MM.1S (cell line): Measurements from ENCODE around the gene STAT3.

Experiments used
- DNase-seq: peaks from one replicate; pipeline ENCODE4 v3.0.0-alpha.2; 2015
- H2AFZ ChIP-seq: fragments of 300-600 bp; sonication (generic); 2 replicates; pipeline ENCODE4 v1.6.0; 2016; ENCODE audit warnings: antibody characterized with exemption, low read length
- H3F3A ChIP-seq: fragments of 300-600 bp; sonication (generic); 2 replicates; pipeline ENCODE4 v1.6.1; 2016; ENCODE audit warnings: mild to moderate bottlenecking, antibody characterized with exemption, low read length, moderate library complexity, mixed read lengths; ENCODE audit not compliant: insufficient read depth
- H3K27ac ChIP-seq: fragments of 300-600 bp; sonication (generic); 2 replicates; pipeline ENCODE4 v1.5.1; 2016; ENCODE audit warnings: mild to moderate bottlenecking, low read length
- H3K27me3 ChIP-seq: fragments of 300-600 bp; sonication (generic); replicated peaks from 2 replicates; pipeline ENCODE4 v1.6.0; 2016; ENCODE audit warnings: low read length; ENCODE audit not compliant: insufficient read depth
- H3K36me3 ChIP-seq: fragments of 300-600 bp; sonication (generic); replicated peaks from 2 replicates; pipeline ENCODE4 v1.6.1; 2016; ENCODE audit warnings: mild to moderate bottlenecking, low read length, mixed read lengths; ENCODE audit not compliant: insufficient read depth
- H3K4me1 ChIP-seq: fragments of 300-600 bp; sonication (generic); 2 replicates; pipeline ENCODE4 v1.6.1; 2016; ENCODE audit warnings: low read length, mixed read lengths
- H3K4me2 ChIP-seq: fragments of 300-600 bp; sonication (generic); 2 replicates; pipeline ENCODE4 v1.6.0; 2016; ENCODE audit warnings: low read depth, low read length
- H3K4me3 ChIP-seq: fragments of 300-600 bp; sonication (generic); 2 replicates; pipeline ENCODE4 v1.5.1; 2016; ENCODE audit warnings: low read length, mixed read lengths
- H3K79me2 ChIP-seq: fragments of 300-600 bp; sonication (generic); 2 replicates; pipeline ENCODE4 v1.6.1; 2016; ENCODE audit warnings: mixed run types, low read length, mixed read lengths
- H3K9ac ChIP-seq: fragments of 300-600 bp; sonication (generic); 2 replicates; pipeline ENCODE4 v1.6.1; 2016; ENCODE audit warnings: low read length, mixed read lengths
- H3K9me2 ChIP-seq: fragments of 300-600 bp; sonication (generic); replicated peaks from 2 replicates; pipeline ENCODE4 v1.6.1; 2016; ENCODE audit warnings: mild to moderate bottlenecking, low read length, mixed read lengths; ENCODE audit not compliant: insufficient read depth
- H3K9me3 ChIP-seq: fragments of 300-600 bp; sonication (generic); replicated peaks from 2 replicates; pipeline ENCODE4 v1.6.1; 2016; ENCODE audit warnings: mild to moderate bottlenecking, low read length, mixed read lengths; ENCODE audit not compliant: insufficient read depth
- H4K20me1 ChIP-seq: fragments of 300-600 bp; sonication (generic); 2 replicates; pipeline ENCODE4 v1.6.1; 2016; ENCODE audit warnings: mild to moderate bottlenecking, low read length, moderate library complexity, mixed read lengths; ENCODE audit not compliant: insufficient read depth
- EZH2 ChIP-seq: fragments of 300-600 bp; sonication (generic); optimal IDR thresholded peaks from 2 replicates; pipeline ENCODE3; 2017; ENCODE audit warnings: low read depth, mild to moderate bottlenecking, antibody characterized with exemption, low read length, mixed read lengths
- EZH2phosphoT487 ChIP-seq: fragments of 300-600 bp; sonication (generic); IDR thresholded peaks from 2 replicates; pipeline ENCODE4 v1.6.1; 2018; ENCODE audit warnings: antibody characterized with exemption, low read length
- TF ChIP-seq, protein P1 (sequence below): fragments of 300-600 bp; sonication (generic); IDR thresholded peaks from 2 replicates; pipeline ENCODE4 v1.5.1; 2016; ENCODE audit warnings: antibody characterized with exemption, low read length, mixed read lengths

Gene STAT3

DNA sequence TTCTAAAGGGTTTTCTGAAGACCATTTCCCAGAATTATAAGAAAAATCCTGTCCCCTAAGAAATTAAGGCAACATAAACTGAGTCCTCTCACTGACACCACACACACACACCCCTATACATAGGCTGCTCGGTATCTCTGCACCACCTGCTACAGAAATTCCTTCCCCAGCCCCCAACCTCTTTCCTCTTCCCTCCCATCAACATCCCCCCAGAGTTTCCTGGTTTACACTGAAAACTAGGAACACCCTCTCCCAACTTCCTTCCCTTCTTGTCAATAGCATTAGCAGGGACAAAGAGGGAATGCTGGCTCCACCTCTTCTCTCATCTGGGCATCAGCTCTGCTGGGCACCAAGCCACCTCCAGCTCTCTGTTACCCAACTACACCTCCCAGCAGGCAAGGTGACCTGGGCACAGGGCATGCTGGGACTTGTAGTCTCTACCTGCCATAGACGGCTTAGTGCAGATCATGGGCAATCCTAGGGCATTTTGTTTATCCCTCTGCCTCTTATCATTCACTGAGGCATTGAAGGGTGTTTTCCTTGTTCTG, 19.1 kb upstream of the STAT3 start:
- Histone ChIP-seq H2AFZ (peak overlapping the region; percentile 27; the same call in 1 of the 2 replicates), H3K9ac (no peak overlapping the region), H3F3A (no peaks in the 10 kb centered on the region), H3K4me2 (no peak overlapping the region), H3K36me3 (no peaks in the 10 kb centered on the region), H3K79me2 (no peaks in the 10 kb centered on the region), H3K27me3 (no peaks in the 10 kb centered on the region; the same call in 1 of the 2 replicates), H3K27ac (no peak overlapping the region), H3K4me3 (no peak overlapping the region), H3K9me3 (no peaks in the 10 kb centered on the region), H4K20me1 (no peaks in the 10 kb centered on the region), H3K9me2 (no peaks in the 10 kb centered on the region), H3K4me1 (no peaks in the 10 kb centered on the region)
- peak; percentile 61 for DNase-seq
- no peak for TF ChIP-seq EZH2
- TF ChIP-seq EZH2phosphoT487: no peak
- TF ChIP-seq, protein P1, sequence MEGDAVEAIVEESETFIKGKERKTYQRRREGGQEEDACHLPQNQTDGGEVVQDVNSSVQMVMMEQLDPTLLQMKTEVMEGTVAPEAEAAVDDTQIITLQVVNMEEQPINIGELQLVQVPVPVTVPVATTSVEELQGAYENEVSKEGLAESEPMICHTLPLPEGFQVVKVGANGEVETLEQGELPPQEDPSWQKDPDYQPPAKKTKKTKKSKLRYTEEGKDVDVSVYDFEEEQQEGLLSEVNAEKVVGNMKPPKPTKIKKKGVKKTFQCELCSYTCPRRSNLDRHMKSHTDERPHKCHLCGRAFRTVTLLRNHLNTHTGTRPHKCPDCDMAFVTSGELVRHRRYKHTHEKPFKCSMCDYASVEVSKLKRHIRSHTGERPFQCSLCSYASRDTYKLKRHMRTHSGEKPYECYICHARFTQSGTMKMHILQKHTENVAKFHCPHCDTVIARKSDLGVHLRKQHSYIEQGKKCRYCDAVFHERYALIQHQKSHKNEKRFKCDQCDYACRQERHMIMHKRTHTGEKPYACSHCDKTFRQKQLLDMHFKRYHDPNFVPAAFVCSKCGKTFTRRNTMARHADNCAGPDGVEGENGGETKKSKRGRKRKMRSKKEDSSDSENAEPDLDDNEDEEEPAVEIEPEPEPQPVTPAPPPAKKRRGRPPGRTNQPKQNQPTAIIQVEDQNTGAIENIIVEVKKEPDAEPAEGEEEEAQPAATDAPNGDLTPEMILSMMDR: no peak

DNA sequence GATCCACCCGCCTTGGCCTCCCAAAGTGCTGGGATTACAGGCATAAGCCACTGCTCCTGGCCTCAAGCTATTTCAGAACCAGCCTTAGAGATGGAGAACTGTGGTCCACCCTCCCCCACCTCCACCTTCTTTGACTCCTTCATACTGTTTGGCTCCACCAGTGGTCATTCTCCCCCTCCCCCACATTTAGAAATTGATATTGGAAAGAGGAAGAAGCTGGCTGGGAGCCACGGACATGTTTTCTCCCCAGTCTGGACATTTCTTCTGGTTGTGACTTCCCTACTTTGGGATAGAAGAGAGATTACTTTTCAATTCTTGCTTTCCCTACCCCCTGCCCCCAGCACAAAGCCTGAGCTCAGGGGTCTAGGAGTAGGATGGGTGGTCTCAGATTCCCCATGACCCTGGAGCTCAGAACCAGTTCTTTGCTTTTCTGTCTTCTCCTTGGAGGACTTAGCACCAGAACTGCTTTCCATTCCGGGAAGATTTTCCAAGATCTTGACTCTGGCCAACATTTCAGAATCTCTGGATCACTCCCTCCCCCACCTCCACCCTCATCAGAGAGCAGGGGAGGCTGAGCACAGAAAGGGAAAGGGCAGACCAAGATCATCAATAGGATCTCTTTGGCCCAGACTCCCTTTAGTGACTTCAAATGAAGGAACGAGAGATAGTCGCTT, 18.5 kb upstream of the STAT3 start:
- Histone ChIP-seq H3K4me1 (no peaks in the 10 kb centered on the region), H3K36me3 (no peaks in the 10 kb centered on the region), H3K9ac (no peak overlapping the region), H3K27me3 (no peaks in the 10 kb centered on the region; the same call in 1 of the 2 replicates), H3K4me3 (no peak overlapping the region), H3K79me2 (no peaks in the 10 kb centered on the region), H3K27ac (no peak overlapping the region), H2AFZ (no peak overlapping the region), H3K4me2 (no peak overlapping the region), H3F3A (no peaks in the 10 kb centered on the region), H3K9me2 (no peaks in the 10 kb centered on the region), H3K9me3 (no peaks in the 10 kb centered on the region), H4K20me1 (no peaks in the 10 kb centered on the region)
- TF ChIP-seq EZH2phosphoT487: no peak
- DNase-seq: no peak

DNA sequence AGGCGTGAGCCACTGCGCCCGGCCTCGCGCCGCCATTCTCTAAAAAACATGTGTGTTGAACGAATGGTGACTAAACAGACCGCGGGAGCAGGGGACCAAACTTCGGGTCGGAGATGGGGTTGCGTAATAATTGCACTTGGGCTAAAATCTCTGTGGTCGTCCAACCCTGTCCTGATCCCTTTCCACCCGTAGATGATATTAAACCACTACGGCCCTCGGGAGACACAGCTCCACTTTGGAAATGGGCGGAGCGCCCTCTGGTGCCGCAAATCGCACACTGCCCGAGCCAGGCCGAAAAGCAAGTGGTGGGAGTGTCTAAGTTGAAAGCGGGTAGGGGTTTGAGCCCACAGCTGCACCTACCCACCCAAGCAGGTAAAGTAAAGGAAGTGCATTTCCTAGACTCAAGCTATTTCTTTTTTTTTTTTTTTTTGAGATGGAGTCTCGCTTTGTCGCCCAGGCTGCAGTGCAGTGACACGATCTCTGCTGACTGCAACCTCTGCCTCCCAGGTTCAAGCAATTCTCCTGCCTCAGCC, 17.8 kb upstream of the STAT3 start:
- Histone ChIP-seq H3K79me2 (no peaks in the 10 kb centered on the region), H3K9ac (no peak overlapping the region), H3K4me1 (no peaks in the 10 kb centered on the region), H3K9me2 (no peaks in the 10 kb centered on the region), H3K4me3 (no peak overlapping the region), H4K20me1 (no peaks in the 10 kb centered on the region), H3K9me3 (no peaks in the 10 kb centered on the region), H3F3A (no peaks in the 10 kb centered on the region), H3K36me3 (no peaks in the 10 kb centered on the region), H3K27ac (no peak overlapping the region), H3K27me3 (no peaks in the 10 kb centered on the region; the same call in 1 of the 2 replicates), H2AFZ (no peak overlapping the region), H3K4me2 (no peak overlapping the region)
- DNase-seq: peak; percentile 58
- TF ChIP-seq, protein P1: peak; percentile 92
- TF ChIP-seq EZH2phosphoT487 (no peak), EZH2 (no peak)

DNA sequence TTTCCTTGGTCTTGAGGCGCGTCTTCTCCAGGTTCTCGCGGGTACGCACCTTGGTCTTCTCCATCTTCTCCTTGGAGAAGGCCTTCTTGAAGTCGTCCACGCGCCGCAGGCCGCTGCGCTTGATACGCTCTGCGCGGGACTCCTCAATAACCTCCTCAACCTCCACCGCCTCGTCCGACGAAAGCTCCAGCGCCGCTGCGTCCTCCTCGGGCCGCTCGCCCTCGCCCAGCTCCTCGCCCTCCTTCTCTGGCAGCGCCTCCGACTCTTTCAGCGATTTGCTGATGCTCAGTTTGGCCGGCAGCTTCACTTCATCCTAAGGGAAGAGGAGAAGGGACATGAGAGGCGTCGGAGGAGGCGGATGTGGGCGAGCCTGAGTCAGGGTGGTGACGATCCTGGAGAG, 16.8 kb upstream of the STAT3 start:
- H3K4me2 ChIP-seq: no peak overlapping the region
- H3K4me3 ChIP-seq: no peak overlapping the region
- no peak overlapping the region for H2AFZ ChIP-seq
- DNase-seq: no peak
- no peaks in the 10 kb centered on the region for H3K79me2 ChIP-seq
- H3K27me3 ChIP-seq: no peaks in the 10 kb centered on the region; the same call in 1 of the 2 replicates
- H3F3A ChIP-seq: no peaks in the 10 kb centered on the region
- no peak overlapping the region for H3K9ac ChIP-seq
- no peaks in the 10 kb centered on the region for H3K9me2 ChIP-seq
- TF ChIP-seq EZH2phosphoT487 (no peak), EZH2 (no peak)
- TF ChIP-seq, protein P1: no peak
- no peaks in the 10 kb centered on the region for H3K36me3 ChIP-seq
- no peaks in the 10 kb centered on the region for H3K9me3 ChIP-seq
- no peaks in the 10 kb centered on the region for H3K4me1 ChIP-seq
- H3K27ac ChIP-seq: no peak overlapping the region
- no peaks in the 10 kb centered on the region for H4K20me1 ChIP-seq
